ENCODE results near the gene TXLNG. TPM values are rescaled to one million over a fixed set of nuclear protein-coding genes. Genes with fewer than 3 reads are reported as not detected.

Gene TXLNG
- total RNA-seq, 2 donors from 2014 or later = 10.9 to 12.9 TPM

- no peaks in the 10 kb centered on the region for H3K36me3 ChIP-seq (replicated peaks in 1 of 2; ENCODE audit: insufficient read depth in 1 of 2, low read depth in 2 of 2)
- no peaks in the 10 kb centered on the region for H3K27me3 ChIP-seq
- ATAC-seq (peak; percentile 3), DNase-seq (peak; percentile 18 to 39 (median 30))
- WGBS, 2 donors = 6 to 12% methylated on average over 17 to 38 of the region's 41 CpGs
- H3K4me1 ChIP-seq = peaks cover 14% of the 10 kb centered on the region
- H3K27ac ChIP-seq = peak overlapping the region; percentile 18 to 91 (median 83)
- no peaks in the 10 kb centered on the region for H3K9me3 ChIP-seq
- H3K4me3 ChIP-seq = peak overlapping the region in 1 of 2 donors; percentile 22
- TF ChIP-seq CTCF (IDR thresholded peaks at IDR 0.05) = no peak
- TF ChIP-seq POLR2A (IDR thresholded peaks at IDR 0.05) = no peak
- intact Hi-C loops (cut with DNase I) = no loop called here
Measured at GRCh38 chrX:16870862-16871815, 84.9 kb downstream of the TXLNG start.

- no peak for DNase-seq
- TF ChIP-seq CTCF (IDR thresholded peaks at IDR 0.05) = no peak
- no peak for TF ChIP-seq POLR2A (IDR thresholded peaks at IDR 0.05)
- Histone ChIP-seq H3K27me3 (no peaks in the 10 kb centered on the region), H3K36me3 (replicated peaks in 1 of 2; ENCODE audit: insufficient read depth in 1 of 2, low read depth in 2 of 2) (no peaks in the 10 kb centered on the region), H3K4me1 (peaks cover 12% of the 10 kb centered on the region), H3K27ac (no peak overlapping the region), H3K4me3 (no peak overlapping the region), H3K9me3 (no peaks in the 10 kb centered on the region)
- intact Hi-C loops (cut with DNase I) = no loop called here
- ATAC-seq = no peak
- 74 to 89% methylated on average over 7 to 8 of the region's 8 CpGs for WGBS, 2 donors
Measured at GRCh38 chrX:16873106-16873505, 86.8 kb downstream of the TXLNG start.

- TF ChIP-seq POLR2A (IDR thresholded peaks at IDR 0.05) = no peak
- no peak for TF ChIP-seq CTCF (IDR thresholded peaks at IDR 0.05)
- H3K4me3 ChIP-seq = no peak overlapping the region
- peaks cover 7% of the 10 kb centered on the region for H3K4me1 ChIP-seq
- intact Hi-C loops (cut with DNase I) = no loop called here
- H3K27ac ChIP-seq = no peak overlapping the region
- DNase-seq = no peak
- no peaks in the 10 kb centered on the region for H3K27me3 ChIP-seq
- no peaks in the 10 kb centered on the region for H3K36me3 ChIP-seq (replicated peaks in 1 of 2; ENCODE audit: insufficient read depth in 1 of 2, low read depth in 2 of 2)
- WGBS, 2 donors = 65 to 76% methylated on average over 5 of the region's 5 CpGs
- no peak for ATAC-seq
- no peaks in the 10 kb centered on the region for H3K9me3 ChIP-seq
Measured at GRCh38 chrX:16874458-16875095, 88.3 kb downstream of the TXLNG start.

- Histone ChIP-seq H3K27ac (no peak overlapping the region), H3K9me3 (no peaks in the 10 kb centered on the region), H3K4me1 (no peaks in the 10 kb centered on the region), H3K27me3 (no peaks in the 10 kb centered on the region), H3K36me3 (replicated peaks in 1 of 2; ENCODE audit: insufficient read depth in 1 of 2, low read depth in 2 of 2) (no peaks in the 10 kb centered on the region), H3K4me3 (no peak overlapping the region)
- WGBS, 2 donors = 28 to 31% methylated on average over 1 of the region's 1 CpG
- no peak for DNase-seq
- intact Hi-C loops (cut with DNase I) = no loop called here
- ATAC-seq = no peak
- TF ChIP-seq POLR2A (IDR thresholded peaks at IDR 0.05) (no peak), CTCF (IDR thresholded peaks at IDR 0.05) (no peak)
Measured at GRCh38 chrX:16876696-16877095, 90.4 kb downstream of the TXLNG start.
